Measurements from ENCODE around the gene NRARP.

GRCh38 chr9:137310189-137311052, 8.3 kb upstream of the NRARP start:
- TF ChIP-seq CTCF (IDR thresholded peaks at IDR 0.05), result no peak
- TF ChIP-seq POLR2AphosphoS5 (IDR thresholded peaks at IDR 0.05), result no peak
